HFFc6 (cell line): ENCODE data around the gene EFCAB12. TPM values are rescaled to one million over a fixed set of nuclear protein-coding genes. Genes with fewer than 3 reads are reported as not detected.

Source experiments
- DNase-seq: peaks from one replicate; pipeline ENCODE4 v3.0.0-alpha.2; 2018
- H3K27ac Mint-ChIP-seq: 2 replicates; pipeline ENCODE4 v1.8.0; 2020; ENCODE audit warnings: mild to moderate bottlenecking, mixed read lengths
- H3K27me3 Mint-ChIP-seq: 2 replicates; pipeline ENCODE4 v1.8.0; 2021; ENCODE audit warnings: mild to moderate bottlenecking, moderate library complexity, mixed read lengths; ENCODE audit not compliant: insufficient read depth
- H3K36me3 Mint-ChIP-seq: 2 replicates; pipeline ENCODE4 v1.8.0; 2021; ENCODE audit warnings: low read depth, mixed read lengths
- H3K4me1 Mint-ChIP-seq: 2 replicates; pipeline ENCODE4 v1.8.0; 2020; ENCODE audit warnings: low read depth, mixed read lengths
- H3K4me3 Mint-ChIP-seq: 2 replicates; pipeline ENCODE4 v1.8.0; 2020; ENCODE audit warnings: mild to moderate bottlenecking, moderate library complexity, mixed read lengths
- H3K9me3 Mint-ChIP-seq: 2 replicates; pipeline ENCODE4 v1.8.0; 2020; ENCODE audit warnings: mild to moderate bottlenecking, mixed read lengths
- CTCF ChIP-seq: fragments of 200-600 bp; sonication (generic); IDR thresholded peaks from 2 replicates; pipeline ENCODE4 v1.5.0; 2021; ENCODE audit warnings: antibody characterized with exemption, mild to moderate bottlenecking
- total RNA-seq, 6 experiments: library from RNA; stranded (reverse); fragmentation: NEBNext Ultra II Directional; extraction: Animal tissue kit (Norgen Biotek cat#: 25700); gene quantifications; 2 replicates in 1 of 6; 3 replicates in 5 of 6; pipeline ENCODE4 v1.2.3, GENCODE V29; 2021

The EFCAB12 gene
- total RNA-seq, 6 experiments from 2014 or later: 0.09 to 0.14 (median 0.12) TPM; not detected in 1

- no peak for DNase-seq
- Mint-ChIP-seq H3K27me3 (peaks cover 6% of the 10 kb centered on the region), H3K27ac (no peak overlapping the region), H3K36me3 (no peaks in the 10 kb centered on the region), H3K4me1 (peaks cover 26% of the 10 kb centered on the region), H3K9me3 (no peaks in the 10 kb centered on the region), H3K4me3 (no peak overlapping the region)
- TF ChIP-seq CTCF: no peak
These were observed 18.9 kb downstream of the EFCAB12 start for GRCh38 chr3:129409541-129409940.

- no peaks in the 10 kb centered on the region for H3K4me1 Mint-ChIP-seq
- no peak overlapping the region for H3K4me3 Mint-ChIP-seq
- no peaks in the 10 kb centered on the region for H3K36me3 Mint-ChIP-seq
- no peaks in the 10 kb centered on the region for H3K9me3 Mint-ChIP-seq
- DNase-seq: no peak
- no peak for TF ChIP-seq CTCF
- no peak overlapping the region for H3K27ac Mint-ChIP-seq
- peaks cover 9% of the 10 kb centered on the region for H3K27me3 Mint-ChIP-seq
These were observed 23.8 kb downstream of the EFCAB12 start for GRCh38 chr3:129404610-129405009.

- no peak for TF ChIP-seq CTCF
- DNase-seq: no peak
- H3K9me3 Mint-ChIP-seq: no peaks in the 10 kb centered on the region
- H3K27ac Mint-ChIP-seq: no peak overlapping the region
- H3K4me1 Mint-ChIP-seq: no peaks in the 10 kb centered on the region
- 0 out of 2 replicates have a peak, but pooled peaks cover under 1% of the 10 kb centered on the region for H3K36me3 Mint-ChIP-seq
- H3K27me3 Mint-ChIP-seq: peaks cover 9% of the 10 kb centered on the region
- H3K4me3 Mint-ChIP-seq: no peak overlapping the region
These were observed 24.3 kb downstream of the EFCAB12 start for GRCh38 chr3:129404130-129404529.

GRCh38 chr3:129403450-129403849 lies 25.0 kb downstream of the EFCAB12 start:
- Mint-ChIP-seq H3K27ac (no peak overlapping the region), H3K27me3 (peaks cover 9% of the 10 kb centered on the region), H3K9me3 (no peaks in the 10 kb centered on the region), H3K4me1 (peaks cover 4% of the 10 kb centered on the region), H3K4me3 (no peak overlapping the region), H3K36me3 (0 out of 2 replicates have a peak, but pooled peaks cover 7% of the 10 kb centered on the region)
- no peak for TF ChIP-seq CTCF
- no peak for DNase-seq

GRCh38 chr3:129402616-129403015 lies 25.8 kb downstream of the EFCAB12 start:
- no peak overlapping the region for H3K27ac Mint-ChIP-seq
- TF ChIP-seq CTCF: no peak
- peaks cover 12% of the 10 kb centered on the region for H3K4me1 Mint-ChIP-seq
- H3K4me3 Mint-ChIP-seq: no peak overlapping the region
- H3K9me3 Mint-ChIP-seq: no peaks in the 10 kb centered on the region
- DNase-seq: no peak
- peaks cover 9% of the 10 kb centered on the region for H3K27me3 Mint-ChIP-seq
- peaks cover 9% of the 10 kb centered on the region; the same call in 1 of the 2 replicates for H3K36me3 Mint-ChIP-seq

GRCh38 chr3:129402210-129402609 lies 26.2 kb downstream of the EFCAB12 start:
- Mint-ChIP-seq H3K4me3 (no peak overlapping the region), H3K4me1 (peaks cover 16% of the 10 kb centered on the region), H3K36me3 (peaks cover 13% of the 10 kb centered on the region; the same call in 1 of the 2 replicates), H3K9me3 (no peaks in the 10 kb centered on the region), H3K27me3 (peaks cover 9% of the 10 kb centered on the region), H3K27ac (no peak overlapping the region)
- DNase-seq: no peak
- TF ChIP-seq CTCF: no peak
